ENCODE data around the gene TGIF2. TPM values are rescaled to one million over a fixed set of nuclear protein-coding genes. Genes with fewer than 3 reads are reported as not detected.

Gene TGIF2
- total and polyA plus RNA-seq, 10 donors = 13.6 to 38.2 (median 28.8) TPM

- intact Hi-C loops (cut with DNase I; ENCODE audit: low total_unique reads) = no loop called here
- Histone ChIP-seq H3K36me3 (peaks cover 0 to 40% (median 0%) of the 10 kb centered on the region in 6 donors), H3K4me3 (no peak overlapping the region), H3K4me1 (peaks cover 3 to 17% (median 10%) of the 10 kb centered on the region in 6 donors), H3K9me3 (no peaks in the 10 kb centered on the region), H3K27ac (peak overlapping the region in 1 of 8 donors; percentile 6), H3K27me3 (replicated peaks in 1 of 7) (no peaks in the 10 kb centered on the region)
- no peak for DNase-seq
- TF ChIP-seq CTCF (IDR thresholded peaks at IDR 0.05 in 8 of 11, conservative IDR thresholded peaks at IDR 0.05 in 3 of 11) = no peak
- TF ChIP-seq POLR2AphosphoS5 (IDR thresholded peaks at IDR 0.05) = no peak
- TF ChIP-seq POLR2A (IDR thresholded peaks at IDR 0.05) = no peak
- 58 to 78% (median 72%) methylated on average over 2 of the region's 2 CpGs for WGBS, 5 donors
Observed at GRCh38 chr20:36624944-36625324, 51.5 kb downstream of the TGIF2 start.

GRCh38 chr20:36628076-36628475 is 54.7 kb downstream of the TGIF2 start:
- peak overlapping the region in 3 of 8 donors; percentile 70 to 81 (median 75) for H3K27ac ChIP-seq
- peaks cover 0 to 46% (median 0%) of the 10 kb centered on the region in 6 donors for H3K36me3 ChIP-seq
- WGBS, 5 donors = 77 to 90% (median 82%) methylated on average over 7 of the region's 7 CpGs
- H3K9me3 ChIP-seq = no peaks in the 10 kb centered on the region
- H3K4me1 ChIP-seq = peaks cover 9 to 40% (median 21%) of the 10 kb centered on the region in 6 donors
- TF ChIP-seq POLR2AphosphoS5 (IDR thresholded peaks at IDR 0.05) (peak in 1 of 3 donors; percentile 36), CTCF (IDR thresholded peaks at IDR 0.05 in 8 of 11, conservative IDR thresholded peaks at IDR 0.05 in 3 of 11) (no peak), POLR2A (IDR thresholded peaks at IDR 0.05) (no peak)
- DNase-seq = no peak
- H3K4me3 ChIP-seq = no peak overlapping the region
- H3K27me3 ChIP-seq (replicated peaks in 1 of 7) = no peaks in the 10 kb centered on the region
- intact Hi-C loops (cut with DNase I; ENCODE audit: low total_unique reads) = no loop called here

DNA sequence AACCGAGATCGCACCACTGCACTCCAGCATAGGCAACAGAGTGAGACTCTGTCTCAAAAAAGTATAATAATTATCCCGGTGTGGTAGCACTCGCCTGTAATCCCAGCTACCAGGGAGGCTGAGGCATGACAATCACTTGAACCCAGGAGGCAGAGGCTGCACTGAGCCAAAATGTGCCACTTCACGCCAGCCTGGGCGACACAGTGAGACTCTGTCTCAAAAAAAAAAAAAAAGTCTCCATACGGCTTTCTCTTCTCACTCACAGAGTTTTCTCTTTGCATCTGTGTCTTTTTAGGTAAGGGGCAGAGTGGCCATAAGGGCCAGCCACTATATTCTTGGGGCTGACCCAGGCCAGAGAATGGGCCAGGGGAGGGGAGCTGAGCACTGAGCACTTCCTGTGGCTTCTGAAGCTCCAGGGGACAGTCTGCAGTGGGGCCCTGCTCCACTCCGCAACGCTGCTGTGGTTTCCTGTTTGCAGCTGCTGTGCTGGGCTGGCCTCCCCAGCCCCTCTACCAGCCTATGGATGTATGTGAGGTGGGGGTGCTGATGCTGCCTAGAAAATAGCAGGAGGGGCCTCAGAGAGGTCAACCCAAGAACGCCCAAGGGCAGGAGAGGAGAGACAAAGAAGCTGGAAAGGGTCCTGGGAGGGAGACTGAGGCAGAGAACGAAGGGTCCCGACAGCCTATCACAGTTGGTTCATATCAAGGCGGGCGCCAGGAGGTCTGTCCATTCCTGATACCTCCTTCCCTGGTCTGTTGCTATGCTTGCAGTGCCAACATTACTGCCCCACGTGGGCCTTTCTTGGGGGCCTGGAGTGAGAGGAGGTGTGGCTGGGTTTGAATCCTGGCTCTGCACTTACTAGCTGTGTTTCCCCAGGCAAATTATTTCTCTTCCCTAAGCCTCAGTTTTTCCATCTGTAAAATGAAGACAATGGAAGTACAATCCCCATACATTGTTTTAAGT is 56.6 kb downstream of the TGIF2 start:
- peak in 2 of 3 donors; percentile 45 to 54 for TF ChIP-seq POLR2AphosphoS5 (IDR thresholded peaks at IDR 0.05)
- no peak for TF ChIP-seq CTCF (IDR thresholded peaks at IDR 0.05 in 8 of 11, conservative IDR thresholded peaks at IDR 0.05 in 3 of 11)
- peak; percentile 87 for DNase-seq
- Histone ChIP-seq H3K27me3 (replicated peaks in 1 of 7) (no peaks in the 10 kb centered on the region), H3K27ac (peak overlapping the region in 7 of 8 donors; percentile 34 to 81 (median 69)), H3K4me1 (peaks cover 9 to 40% (median 21%) of the 10 kb centered on the region in 6 donors), H3K36me3 (peaks cover 0 to 55% (median 0%) of the 10 kb centered on the region in 6 donors), H3K4me3 (peak overlapping the region in 1 of 8 donors; percentile 25), H3K9me3 (no peaks in the 10 kb centered on the region)
- intact Hi-C loops (cut with DNase I; ENCODE audit: low total_unique reads) = no loop called here
- 47 to 56% (median 49%) methylated on average over 15 of the region's 15 CpGs for WGBS, 5 donors

DNA sequence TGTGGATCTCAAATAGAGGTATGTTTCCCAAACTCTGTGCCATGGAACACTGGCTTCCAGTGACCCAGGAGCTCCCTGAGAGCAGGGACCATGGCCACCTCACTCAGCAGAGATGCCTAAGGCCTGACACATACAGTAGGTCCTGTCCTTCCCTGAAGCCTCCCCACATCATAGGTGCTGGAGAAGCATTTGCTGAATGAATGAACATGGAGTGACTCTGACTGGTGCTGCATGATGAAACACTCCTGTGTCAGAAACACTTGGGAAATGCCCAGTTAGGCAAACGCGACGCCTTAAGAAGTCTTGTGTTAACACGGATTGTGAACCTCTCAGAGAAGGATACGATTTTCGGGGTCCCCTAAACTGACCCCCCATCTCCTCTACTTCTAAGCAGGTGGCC is 58.2 kb downstream of the TGIF2 start:
- intact Hi-C loops (cut with DNase I; ENCODE audit: low total_unique reads) = no loop called here
- DNase-seq = no peak
- Histone ChIP-seq H3K27ac (peak overlapping the region in 2 of 8 donors; percentile 75 to 81), H3K36me3 (peaks cover 0 to 48% (median 0%) of the 10 kb centered on the region in 6 donors), H3K4me1 (peaks cover 9 to 40% (median 21%) of the 10 kb centered on the region in 6 donors), H3K27me3 (replicated peaks in 1 of 7) (no peaks in the 10 kb centered on the region), H3K4me3 (no peak overlapping the region), H3K9me3 (no peaks in the 10 kb centered on the region)
- WGBS, 5 donors = 59 to 92% (median 74%) methylated on average over 6 of the region's 6 CpGs
- TF ChIP-seq CTCF (IDR thresholded peaks at IDR 0.05 in 8 of 11, conservative IDR thresholded peaks at IDR 0.05 in 3 of 11) = no peak
